Endothelial cell (in vitro differentiated cells): ENCODE measurements around the gene UGT1A9. TPM values are rescaled to one million over a fixed set of nuclear protein-coding genes. Genes with fewer than 3 reads are reported as not detected.

Source experiments
- DNase-seq: peaks from one replicate; pipeline ENCODE4 v3.0.0; 2021; ENCODE audit warnings: low spot score
- H3K27ac Mint-ChIP-seq: one replicate; pipeline ENCODE4 v1.8.0; 2021; ENCODE audit warnings: mixed read lengths, inconsistent platforms; ENCODE audit not compliant: unreplicated experiment
- H3K27me3 Mint-ChIP-seq: one replicate; pipeline ENCODE4 v1.8.0; 2021; ENCODE audit warnings: mild to moderate bottlenecking, moderate library complexity, mixed read lengths, inconsistent platforms; ENCODE audit not compliant: unreplicated experiment
- H3K36me3 Mint-ChIP-seq: one replicate; pipeline ENCODE4 v1.8.0; 2021; ENCODE audit warnings: mild to moderate bottlenecking, low read depth, mixed read lengths, inconsistent platforms; ENCODE audit not compliant: unreplicated experiment
- H3K4me1 Mint-ChIP-seq: one replicate; pipeline ENCODE4 v1.8.0; 2021; ENCODE audit warnings: mild to moderate bottlenecking, mixed read lengths, inconsistent platforms; ENCODE audit not compliant: unreplicated experiment
- H3K4me3 Mint-ChIP-seq: one replicate; pipeline ENCODE4 v1.8.0; 2021; ENCODE audit warnings: mild to moderate bottlenecking, mixed read lengths, inconsistent platforms; ENCODE audit not compliant: unreplicated experiment
- H3K9me3 Mint-ChIP-seq: one replicate; pipeline ENCODE4 v1.8.0; 2021; ENCODE audit warnings: mixed read lengths, inconsistent platforms; ENCODE audit not compliant: unreplicated experiment
- CTCF ChIP-seq: fragments of 200-600 bp; sonication (generic); IDR thresholded peaks from one replicate; pipeline ENCODE4 v1.5.0; 2021; ENCODE audit warnings: antibody characterized with exemption; ENCODE audit not compliant: unreplicated experiment
- total RNA-seq: library from RNA; stranded (reverse); fragmentation: NEBNext Ultra II Directional; extraction: Animal tissue kit (Norgen Biotek cat#: 25700); gene quantifications from one replicate; pipeline ENCODE4 v1.2.1, GENCODE V29; 2021; ENCODE audit not compliant: unreplicated experiment

UGT1A9 gene
- total RNA-seq, 1 donor from 2014 or later: not detected

DNA sequence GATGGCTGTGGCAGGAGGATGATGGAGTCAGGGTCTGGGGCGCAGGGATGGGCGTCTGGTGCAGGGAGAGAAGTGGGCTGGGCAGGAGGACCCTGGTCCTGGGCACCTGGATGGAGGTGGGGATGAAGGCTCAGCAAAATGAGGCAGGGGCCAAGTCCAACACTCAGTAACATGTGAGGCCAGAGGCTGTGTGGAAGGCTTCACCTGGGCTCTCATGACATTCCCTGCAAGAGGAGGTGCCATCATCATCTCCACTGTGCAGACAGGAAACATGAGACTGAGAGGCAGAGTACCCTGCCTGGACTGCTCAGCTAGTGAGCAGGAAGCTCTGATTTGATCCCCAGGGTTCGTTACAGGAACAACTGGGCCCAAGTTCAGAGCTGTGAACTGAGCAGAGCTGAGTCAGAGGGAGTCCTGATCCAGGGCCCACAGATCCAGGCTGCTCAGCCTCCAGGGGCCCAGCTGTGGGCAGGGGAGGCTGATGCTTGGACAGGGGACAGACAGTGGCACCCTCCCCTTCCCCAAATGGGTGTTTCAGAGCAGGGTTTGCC lies 145.7 kb downstream of the UGT1A9 start:
- Mint-ChIP-seq H3K9me3 (no peaks in the 10 kb centered on the region), H3K27ac (no peak overlapping the region), H3K27me3 (peaks cover 4% of the 10 kb centered on the region), H3K4me3 (no peak overlapping the region), H3K36me3 (no peaks in the 10 kb centered on the region), H3K4me1 (peaks cover 3% of the 10 kb centered on the region)
- DNase-seq: no peak
- TF ChIP-seq CTCF: no peak

GRCh38 chr2:233817995-233818638 lies 146.4 kb downstream of the UGT1A9 start:
- no peaks in the 10 kb centered on the region for H3K36me3 Mint-ChIP-seq
- no peak overlapping the region for H3K4me3 Mint-ChIP-seq
- H3K27me3 Mint-ChIP-seq: peaks cover 4% of the 10 kb centered on the region
- peak overlapping the region; percentile 18 for H3K27ac Mint-ChIP-seq
- DNase-seq: no peak
- H3K4me1 Mint-ChIP-seq: peaks cover 3% of the 10 kb centered on the region
- no peaks in the 10 kb centered on the region for H3K9me3 Mint-ChIP-seq
- TF ChIP-seq CTCF: no peak

DNA sequence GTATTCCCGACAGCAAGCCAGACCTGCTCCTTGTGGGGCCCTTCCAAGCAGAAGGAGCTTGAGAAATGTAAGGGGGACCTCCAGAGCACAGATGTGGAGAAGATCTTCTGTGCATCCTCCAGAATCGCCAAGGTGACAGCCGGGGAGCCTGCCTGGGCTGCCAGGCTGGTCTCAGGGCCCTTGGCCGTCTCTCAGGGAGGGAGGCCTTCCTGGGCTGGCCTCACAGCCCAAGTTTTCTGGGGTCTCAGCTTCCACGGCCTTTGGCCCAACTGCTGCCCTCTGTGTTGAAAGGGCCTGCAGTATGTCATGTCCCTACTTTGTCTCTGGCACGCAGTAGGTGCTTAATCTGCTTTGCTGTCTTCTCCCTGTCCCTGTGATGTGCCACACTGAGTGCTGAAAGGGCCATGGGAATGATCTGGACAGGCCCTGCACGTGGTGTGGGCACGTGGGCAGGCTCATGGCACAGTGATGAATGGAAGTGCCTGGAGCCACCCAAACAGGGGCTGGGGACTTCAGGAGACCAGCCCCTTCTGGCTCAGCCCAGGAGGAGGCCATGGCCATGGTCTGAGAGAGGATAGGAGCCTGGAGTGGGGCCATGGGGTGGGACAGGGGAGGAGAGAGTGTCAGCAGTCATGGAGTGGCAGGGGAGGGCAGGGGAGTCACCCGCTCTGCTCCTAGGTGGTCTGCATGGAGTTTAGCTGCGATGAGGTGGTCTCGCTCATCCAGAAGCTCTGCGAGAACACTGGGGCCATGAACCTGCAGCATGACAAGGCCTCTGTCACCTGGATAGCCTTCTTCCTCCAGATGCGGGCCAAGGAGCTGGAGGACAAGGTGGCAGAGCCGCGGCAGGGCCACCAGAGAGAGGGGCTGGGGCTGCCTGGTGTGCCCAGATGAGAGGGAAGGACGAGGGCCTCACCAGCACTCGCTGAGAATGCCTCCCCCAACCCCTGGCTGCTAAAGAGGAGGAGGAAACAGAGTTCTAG lies 147.2 kb downstream of the UGT1A9 start:
- no peaks in the 10 kb centered on the region for H3K9me3 Mint-ChIP-seq
- no peak overlapping the region for H3K4me3 Mint-ChIP-seq

DNA sequence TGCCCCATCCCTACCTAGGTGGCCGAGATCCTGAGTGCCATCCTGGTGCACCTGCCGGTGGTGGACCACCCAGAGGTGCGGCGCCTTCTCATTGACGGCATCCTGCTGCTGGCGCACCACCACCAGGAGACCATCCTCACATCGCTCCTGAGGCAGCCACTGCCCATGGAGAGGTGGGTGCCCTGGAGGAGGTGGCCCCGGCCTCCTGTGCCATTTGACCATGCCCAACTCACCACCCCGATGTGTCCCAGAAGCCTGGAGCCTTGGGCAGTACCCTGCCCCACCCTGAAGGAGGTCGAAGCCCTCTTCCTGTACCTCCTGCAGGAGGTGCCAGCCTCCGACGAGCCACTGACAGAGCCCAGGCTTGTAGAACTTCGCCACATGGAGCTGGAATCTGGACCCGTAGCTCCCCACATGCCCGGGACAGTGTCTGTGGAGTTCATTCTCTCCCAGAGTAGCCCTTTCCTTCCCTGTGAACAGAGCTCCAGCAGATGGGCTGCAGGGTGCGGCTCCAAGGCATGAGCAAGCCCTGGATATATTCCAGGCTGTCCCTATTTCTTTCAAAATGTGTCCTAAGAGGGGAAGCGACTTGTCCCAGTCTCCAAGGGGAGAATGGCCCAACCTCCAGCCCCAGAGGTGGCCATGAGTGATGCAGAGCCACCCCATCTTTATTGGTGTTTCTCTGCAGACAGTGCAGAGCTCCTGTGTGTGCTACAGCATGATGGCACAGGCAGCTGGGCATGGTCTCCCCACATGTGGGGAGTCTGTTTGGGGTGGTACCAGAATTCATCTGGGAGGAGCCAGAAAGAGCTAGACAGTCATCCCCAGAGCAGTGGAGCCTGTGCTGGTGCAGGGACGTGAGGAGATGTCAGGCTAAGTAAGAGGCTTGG lies 148.4 kb downstream of the UGT1A9 start:
- no peaks in the 10 kb centered on the region for H3K9me3 Mint-ChIP-seq
- no peak overlapping the region for H3K27ac Mint-ChIP-seq
- H3K4me3 Mint-ChIP-seq: no peak overlapping the region
- DNase-seq: no peak
- H3K4me1 Mint-ChIP-seq: peaks cover 3% of the 10 kb centered on the region
- TF ChIP-seq CTCF: no peak
- peaks cover 4% of the 10 kb centered on the region for H3K27me3 Mint-ChIP-seq
- no peaks in the 10 kb centered on the region for H3K36me3 Mint-ChIP-seq

More for the DNA sequence above, 147.2 kb downstream of the UGT1A9 start:
- DNase-seq: no peak
- Mint-ChIP-seq H3K27ac (no peak overlapping the region), H3K4me1 (peaks cover 3% of the 10 kb centered on the region), H3K27me3 (peaks cover 4% of the 10 kb centered on the region), H3K36me3 (no peaks in the 10 kb centered on the region)
- TF ChIP-seq CTCF: no peak
